SK-N-SH (cell line): ENCODE measurements around the gene GRK2. TPM values are rescaled to one million over a fixed set of nuclear protein-coding genes. Genes with fewer than 3 reads are reported as not detected.

ENCODE experiments used
- CTCF ChIA-PET: fragments of 300-600, 350-600 bp; formaldehyde crosslinking; extraction: SDS; loops from one replicate; lab custom pipeline; 2021; lab: Yijun Ruan, JAX
- POLR2A ChIA-PET: fragments of 350-600 bp; sonication (Branson Sonifier 250); formaldehyde crosslinking; extraction: SDS; loops from one replicate; lab custom pipeline; 2020; ENCODE audit warnings: antibody characterized with exemption, inconsistent platforms; lab: Yijun Ruan, JAX
- DNase-seq: peaks from one replicate; pipeline ENCODE4 v3.0.0; 2012
- H2AFZ ChIP-seq: fragments of 200-600 bp; sonication (generic); 2 replicates; pipeline ENCODE4 v1.8.1; 2016; ENCODE audit warnings: antibody characterized with exemption, mild to moderate bottlenecking, low read depth
- H3F3A ChIP-seq: fragments of 200-600 bp; sonication (generic); replicated peaks from 2 replicates; pipeline ENCODE3; 2016; ENCODE audit warnings: antibody characterized with exemption, mild to moderate bottlenecking; ENCODE audit not compliant: insufficient read depth
- H3K27ac ChIP-seq, 2 experiments: fragments of 200-500 bp in 1 of 2; fragments of 200-600 bp in 1 of 2; sonication (Bioruptor generic) in 1 of 2; sonication (generic), shearing (Covaris generic) in 1 of 2; 2 replicates each; pipeline versions ENCODE4 v1.5.1 to v1.6.1; 2014 to 2016; ENCODE audit warnings: low read depth in 2 of 2, inconsistent platforms in 1 of 2, low read length in 1 of 2, mild to moderate bottlenecking in 1 of 2, mixed read lengths in 1 of 2
- H3K27me3 ChIP-seq: fragments of 200-600 bp; sonication (generic), shearing (Covaris generic); 2 replicates; pipeline ENCODE4 v1.6.1; 2016; ENCODE audit warnings: mixed run types; ENCODE audit not compliant: insufficient read depth
- H3K36me3 ChIP-seq, 2 experiments: fragments of 200-500 bp in 1 of 2; fragments of 200-600 bp in 1 of 2; sonication (Bioruptor generic) in 1 of 2; sonication (generic) in 1 of 2; replicated peaks in 1 of 2; 2 replicates each; pipeline versions ENCODE3 to v1.5.1; 2014 to 2016; ENCODE audit warnings: low read length in 1 of 2, mild to moderate bottlenecking in 1 of 2; ENCODE audit not compliant: insufficient read depth in 2 of 2, control insufficient read depth in 1 of 2
- H3K4me1 ChIP-seq, 2 experiments: fragments of 200-500 bp in 1 of 2; fragments of 200-600 bp in 1 of 2; sonication (Bioruptor generic) in 1 of 2; sonication (generic), shearing (Covaris generic) in 1 of 2; 2 replicates each; pipeline versions ENCODE4 v1.5.1 to v1.6.1; 2014 to 2016; ENCODE audit warnings: low read depth in 1 of 2, low read length in 1 of 2, mixed run types in 1 of 2; ENCODE audit not compliant: insufficient read depth in 2 of 2, control insufficient read depth in 1 of 2
- H3K4me2 ChIP-seq: fragments of 200-600 bp; sonication (generic), shearing (Covaris generic); 2 replicates; pipeline ENCODE4 v1.6.1; 2017; ENCODE audit warnings: mixed run types
- H3K4me3 ChIP-seq, 2 experiments: fragments of 200-500 bp in 1 of 2; fragments of 200-600 bp in 1 of 2; sonication (Bioruptor generic) in 1 of 2; sonication (generic), shearing (Covaris generic) in 1 of 2; 2 replicates each; pipeline versions ENCODE4 v1.5.1 to v1.8.1; 2014 to 2016; ENCODE audit warnings: low read depth in 2 of 2, inconsistent platforms in 1 of 2, low read length in 1 of 2, mild to moderate bottlenecking in 1 of 2, mixed read lengths in 1 of 2, moderate library complexity in 1 of 2
- H3K79me2 ChIP-seq: fragments of 200-600 bp; sonication (generic); 2 replicates; pipeline ENCODE4 v1.8.1; 2017; ENCODE audit warnings: mild to moderate bottlenecking; ENCODE audit not compliant: insufficient read depth
- H3K9ac ChIP-seq: fragments of 200-600 bp; sonication (generic); 2 replicates; pipeline ENCODE4 v1.6.1; 2017; ENCODE audit warnings: mixed run types
- H3K9me2 ChIP-seq: fragments of 200-600 bp; sonication (generic); 2 replicates; pipeline ENCODE4 v1.6.1; 2017; ENCODE audit warnings: mixed run types
- H3K9me3 ChIP-seq: fragments of 200-600 bp; sonication (generic); 2 replicates; pipeline ENCODE4 v1.6.1; 2017; ENCODE audit warnings: mixed run types, mild to moderate bottlenecking, moderate library complexity
- H4K20me1 ChIP-seq: fragments of 200-600 bp; sonication (generic); 2 replicates; pipeline ENCODE4 v1.6.1; 2017; ENCODE audit warnings: mild to moderate bottlenecking, mixed run types; ENCODE audit not compliant: insufficient read depth
- ELF1 ChIP-seq: IDR thresholded peaks from 2 replicates; pipeline ENCODE4 v1.4.0; 2012
- EZH2phosphoT487 ChIP-seq: fragments of 200-600 bp; sonication (generic); IDR thresholded peaks from 2 replicates; pipeline ENCODE4 v1.6.1; 2017; ENCODE audit warnings: low read depth, mixed run types, mild to moderate bottlenecking, antibody characterized with exemption, moderate library complexity, borderline replicate concordance
- JUND ChIP-seq: IDR thresholded peaks from 2 replicates; pipeline ENCODE4 v1.4.0; 2012
- POLR2AphosphoS5 ChIP-seq: IDR thresholded peaks from 2 replicates; pipeline ENCODE4 v1.6.1; 2012; ENCODE audit warnings: low read depth, low read length
- RXRA ChIP-seq: IDR thresholded peaks from 2 replicates; pipeline ENCODE4 v1.4.0; 2012; ENCODE audit warnings: low read depth, mild to moderate bottlenecking, borderline replicate concordance
- TAF1 ChIP-seq: IDR thresholded peaks from 2 replicates; pipeline ENCODE4 v1.6.1; 2012; ENCODE audit warnings: low read depth, mild to moderate bottlenecking, low read length, moderate library complexity, borderline replicate concordance
- TEAD4 ChIP-seq: IDR thresholded peaks from 2 replicates; pipeline ENCODE4 v1.4.0; 2012; ENCODE audit warnings: mild to moderate bottlenecking, borderline replicate concordance; ENCODE audit not compliant: insufficient read depth
- WGBS: methylation state at CpG from one replicate; pipeline ENCODE4 v1.1.6; 2017; ENCODE audit warnings: low lambda C conversion rate; 5-methylcytosine and 5-hydroxymethylcytosine counted together
- polyA plus RNA-seq, 3 experiments: library from polyadenylated mRNA; depleted of rRNA; stranded (reverse); fragments of >200 nt; gene quantifications; 2 replicates each; pipeline ENCODE4 v1.2.3, GENCODE V29; 2012
- TF ChIP-seq, protein P1 (sequence below): IDR thresholded peaks from 2 replicates; pipeline ENCODE4 v1.6.1; 2012; ENCODE audit warnings: mild to moderate bottlenecking, low read depth, low read length, moderate library complexity
- TF ChIP-seq, protein P2 (sequence below): fragments of 150-350 bp; IDR thresholded peaks from 2 replicates; pipeline ENCODE4 v1.6.1; 2016; ENCODE audit warnings: mild to moderate bottlenecking, low read depth, low read length
- TF ChIP-seq, protein P3 (sequence below): IDR thresholded peaks from 2 replicates; pipeline ENCODE4; 2012

Gene GRK2
- polyA plus RNA-seq, 1 of the 3 experiments (the other 2 are of a cell fraction): 48.5 TPM

- no peak for TF ChIP-seq JUND
- TF ChIP-seq RXRA: no peak
- TF ChIP-seq POLR2AphosphoS5: no peak
- no peak for TF ChIP-seq ELF1
- TF ChIP-seq, protein P1, sequence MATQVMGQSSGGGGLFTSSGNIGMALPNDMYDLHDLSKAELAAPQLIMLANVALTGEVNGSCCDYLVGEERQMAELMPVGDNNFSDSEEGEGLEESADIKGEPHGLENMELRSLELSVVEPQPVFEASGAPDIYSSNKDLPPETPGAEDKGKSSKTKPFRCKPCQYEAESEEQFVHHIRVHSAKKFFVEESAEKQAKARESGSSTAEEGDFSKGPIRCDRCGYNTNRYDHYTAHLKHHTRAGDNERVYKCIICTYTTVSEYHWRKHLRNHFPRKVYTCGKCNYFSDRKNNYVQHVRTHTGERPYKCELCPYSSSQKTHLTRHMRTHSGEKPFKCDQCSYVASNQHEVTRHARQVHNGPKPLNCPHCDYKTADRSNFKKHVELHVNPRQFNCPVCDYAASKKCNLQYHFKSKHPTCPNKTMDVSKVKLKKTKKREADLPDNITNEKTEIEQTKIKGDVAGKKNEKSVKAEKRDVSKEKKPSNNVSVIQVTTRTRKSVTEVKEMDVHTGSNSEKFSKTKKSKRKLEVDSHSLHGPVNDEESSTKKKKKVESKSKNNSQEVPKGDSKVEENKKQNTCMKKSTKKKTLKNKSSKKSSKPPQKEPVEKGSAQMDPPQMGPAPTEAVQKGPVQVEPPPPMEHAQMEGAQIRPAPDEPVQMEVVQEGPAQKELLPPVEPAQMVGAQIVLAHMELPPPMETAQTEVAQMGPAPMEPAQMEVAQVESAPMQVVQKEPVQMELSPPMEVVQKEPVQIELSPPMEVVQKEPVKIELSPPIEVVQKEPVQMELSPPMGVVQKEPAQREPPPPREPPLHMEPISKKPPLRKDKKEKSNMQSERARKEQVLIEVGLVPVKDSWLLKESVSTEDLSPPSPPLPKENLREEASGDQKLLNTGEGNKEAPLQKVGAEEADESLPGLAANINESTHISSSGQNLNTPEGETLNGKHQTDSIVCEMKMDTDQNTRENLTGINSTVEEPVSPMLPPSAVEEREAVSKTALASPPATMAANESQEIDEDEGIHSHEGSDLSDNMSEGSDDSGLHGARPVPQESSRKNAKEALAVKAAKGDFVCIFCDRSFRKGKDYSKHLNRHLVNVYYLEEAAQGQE: no peak
- TF ChIP-seq, protein P2, sequence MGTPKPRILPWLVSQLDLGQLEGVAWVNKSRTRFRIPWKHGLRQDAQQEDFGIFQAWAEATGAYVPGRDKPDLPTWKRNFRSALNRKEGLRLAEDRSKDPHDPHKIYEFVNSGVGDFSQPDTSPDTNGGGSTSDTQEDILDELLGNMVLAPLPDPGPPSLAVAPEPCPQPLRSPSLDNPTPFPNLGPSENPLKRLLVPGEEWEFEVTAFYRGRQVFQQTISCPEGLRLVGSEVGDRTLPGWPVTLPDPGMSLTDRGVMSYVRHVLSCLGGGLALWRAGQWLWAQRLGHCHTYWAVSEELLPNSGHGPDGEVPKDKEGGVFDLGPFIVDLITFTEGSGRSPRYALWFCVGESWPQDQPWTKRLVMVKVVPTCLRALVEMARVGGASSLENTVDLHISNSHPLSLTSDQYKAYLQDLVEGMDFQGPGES: no peak
Measured at GRCh38 chr11:67243051-67243450, 23.2 kb upstream of the GRK2 start (continued).

- Histone ChIP-seq H3K9me2 (no peaks in the 10 kb centered on the region), H4K20me1 (peaks cover 37% of the 10 kb centered on the region), H3K9ac (no peak overlapping the region), H3K9me3 (no peaks in the 10 kb centered on the region), H3K36me3 (peaks cover 50 to 56% of the 10 kb centered on the region in 2 experiments), H3K27me3 (no peaks in the 10 kb centered on the region), H2AFZ (no peak overlapping the region), H3K4me2 (no peak overlapping the region), H3K4me1 (peaks cover 0 to 11% of the 10 kb centered on the region in 2 experiments; a peak in 1 of 4 replicates), H3K4me3 (no peak overlapping the region), H3K27ac (no peak overlapping the region), H3K79me2 (peaks cover 61% of the 10 kb centered on the region), H3F3A (peaks cover 8% of the 10 kb centered on the region)
- TF ChIP-seq TEAD4 (no peak), TAF1 (no peak), EZH2phosphoT487 (no peak)
- TF ChIP-seq, protein P3, sequence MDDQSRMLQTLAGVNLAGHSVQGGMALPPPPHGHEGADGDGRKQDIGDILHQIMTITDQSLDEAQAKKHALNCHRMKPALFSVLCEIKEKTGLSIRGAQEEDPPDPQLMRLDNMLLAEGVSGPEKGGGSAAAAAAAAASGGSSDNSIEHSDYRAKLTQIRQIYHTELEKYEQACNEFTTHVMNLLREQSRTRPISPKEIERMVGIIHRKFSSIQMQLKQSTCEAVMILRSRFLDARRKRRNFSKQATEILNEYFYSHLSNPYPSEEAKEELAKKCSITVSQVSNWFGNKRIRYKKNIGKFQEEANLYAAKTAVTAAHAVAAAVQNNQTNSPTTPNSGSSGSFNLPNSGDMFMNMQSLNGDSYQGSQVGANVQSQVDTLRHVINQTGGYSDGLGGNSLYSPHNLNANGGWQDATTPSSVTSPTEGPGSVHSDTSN: no peak
- DNase-seq: no peak
- ChIA-PET CTCF (interaction anchor here (1.9 to 4.1 kb wide), 3 partner anchors 17 to 164 kb away, joined by 6 to 24 read pairs (median 7); no protein-coding TSS in a partner anchor), POLR2A (no interaction called here)
- 94% methylated on average over 11 of the region's 11 CpGs for WGBS
Measured at GRCh38 chr11:67245046-67245445, 21.2 kb upstream of the GRK2 start.
